Right ventricle myocardium inferior (tissue), 1 donor: Measurements from ENCODE around the gene NRIP1. TPM values are rescaled to one million over a fixed set of nuclear protein-coding genes. Genes with fewer than 3 reads are reported as not detected.

Experiments used
- ATAC-seq: fragments of 200-7000 bp; cut with Tn5 transposase; one replicate; pipeline ENCODE4 v1.9.1; 2020; ENCODE audit warnings: mild to moderate bottlenecking, moderate library complexity
- DNase-seq: peaks from one replicate; pipeline ENCODE4 v3.0.0; 2021; ENCODE audit errors: missing footprints
- intact Hi-C: fragments of 100-400 bp; cut with DNase I; formaldehyde crosslinking; loops from one replicate; pipeline ENCODE4 v1.11.0; 2022
- long read RNA-seq: library from polyadenylated mRNA; unstranded; transcript quantifications from one replicate; pipeline ENCODE4 v2.0.0, GENCODE V29; 2021
- total RNA-seq: library from RNA; stranded (reverse); fragmentation: NEBNext Ultra II Directional; extraction: Animal tissue kit (Norgen Biotek cat#: 25700); gene quantifications from one replicate; pipeline ENCODE4 v1.2.1, GENCODE V29; 2021
- donor health status: DM: no; HTN: yes; CAD: no; lungs with severe emphysema.

Gene NRIP1
- total RNA-seq = 16.0 TPM
- long read RNA-seq, full-length matches to known transcripts = 1 of 5 reads
- long read RNA-seq, partial matches to known transcripts = 1 of 5 reads
- long read RNA-seq, other reads (novel, unspliced or antisense) = 3 of 5 reads

DNA sequence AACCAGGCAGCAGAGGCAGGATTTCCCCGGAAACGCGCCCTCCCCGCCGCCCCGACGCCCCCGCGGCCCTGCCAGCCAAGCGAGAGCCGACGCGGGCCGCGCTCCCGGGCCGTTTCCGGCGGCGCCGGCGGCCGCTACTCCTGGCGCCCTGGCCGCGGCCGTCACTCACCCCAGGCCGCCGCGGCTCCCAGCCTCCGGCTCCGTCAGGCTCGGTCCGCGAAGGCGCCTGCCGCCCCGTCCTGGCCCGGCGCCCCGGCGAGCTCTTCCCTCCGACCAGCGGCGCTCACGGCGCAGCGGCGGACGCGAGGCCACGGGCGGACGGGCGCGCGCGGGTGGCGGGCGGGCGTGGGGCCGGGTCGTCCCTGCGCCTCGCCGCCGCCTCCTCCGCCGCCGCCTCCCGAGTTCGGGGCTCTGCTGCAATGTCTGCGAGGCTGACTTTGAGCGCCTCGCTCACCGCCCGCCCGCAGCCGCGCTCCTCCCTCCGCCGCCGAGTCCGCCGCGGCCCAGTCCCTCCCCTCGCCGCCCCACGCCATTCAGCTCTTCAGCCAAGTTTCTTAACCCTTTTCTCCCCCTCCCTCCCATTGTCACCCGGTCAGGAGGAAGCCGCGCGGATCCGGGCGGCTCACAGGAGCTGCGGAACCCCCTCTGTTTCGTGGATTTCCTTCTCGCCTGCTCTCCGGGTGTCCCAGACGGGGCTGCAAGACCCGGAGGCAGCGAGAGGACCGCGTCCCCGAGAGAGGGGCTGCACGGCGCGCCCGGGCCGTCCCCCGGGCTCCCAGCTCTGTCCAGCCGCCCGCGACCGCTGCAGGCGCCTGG lies at the start of gene NRIP1:
Gene NRIP1 (minus strand): TSS at position 425 of the 816 bp plus-strand sequence. CDS start 96,808 bp downstream, outside the sequence.
- DNase-seq (peak; percentile 96), ATAC-seq (peak; percentile 96)
- intact Hi-C loops = loop anchor here (2.0 to 10.0 kb wide), 9 partner anchors 58 to 680 kb away; partner anchors contain the start of gene HSPA13

DNA sequence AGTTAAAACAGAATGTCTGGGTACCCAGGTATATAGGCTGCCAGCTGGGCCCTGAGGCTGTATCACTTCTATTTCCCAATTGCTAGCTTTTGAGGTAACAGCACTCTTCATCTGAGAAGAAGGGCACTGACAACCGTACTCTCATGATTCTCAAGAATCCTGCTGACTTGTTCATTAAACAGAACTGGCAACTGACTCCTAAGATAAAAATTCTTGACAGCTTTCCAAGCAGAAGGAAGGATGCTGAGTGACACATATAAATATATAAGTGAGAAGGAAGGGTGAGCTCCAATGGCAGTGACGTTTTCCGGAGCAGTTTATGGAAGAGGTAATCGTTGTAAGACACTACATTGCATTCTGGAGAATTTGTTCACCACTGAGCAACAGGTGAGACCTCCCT lies 48.1 kb upstream of the NRIP1 start:
- intact Hi-C loops = no loop called here
- DNase-seq (no peak), ATAC-seq (no peak)

- no peak for DNase-seq
- ATAC-seq = no peak
- intact Hi-C loops = no loop called here
Measured at GRCh38 chr21:15108801-15109200, 44.0 kb upstream of the NRIP1 start.

- DNase-seq (no peak), ATAC-seq (no peak)
- intact Hi-C loops = no loop called here
Measured at GRCh38 chr21:15104470-15104869, 39.7 kb upstream of the NRIP1 start.

DNA sequence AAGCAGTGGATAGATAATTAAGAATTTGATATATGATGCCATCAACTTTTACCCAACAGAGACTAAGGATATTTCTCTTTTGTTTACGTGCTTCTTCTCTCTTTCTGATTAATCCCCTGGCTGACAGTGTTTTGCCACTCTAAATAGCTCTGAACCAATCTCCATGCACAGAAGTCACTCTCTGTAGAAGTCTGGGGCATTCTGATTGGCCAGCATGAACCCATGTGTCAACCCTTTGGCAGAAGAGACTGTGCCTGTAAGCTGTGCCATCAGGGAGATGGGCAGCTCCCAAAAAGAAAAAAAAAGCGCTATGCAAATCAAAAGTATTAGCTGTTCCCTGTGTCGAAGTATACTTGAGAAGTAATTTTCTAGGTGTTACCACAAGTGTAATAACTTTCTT lies 34.1 kb upstream of the NRIP1 start:
- no peak for DNase-seq
- intact Hi-C loops = no loop called here
- ATAC-seq = no peak

- DNase-seq = no peak
- ATAC-seq = no peak
- intact Hi-C loops = no loop called here
Measured at GRCh38 chr21:15098181-15098580, 33.4 kb upstream of the NRIP1 start.

DNA sequence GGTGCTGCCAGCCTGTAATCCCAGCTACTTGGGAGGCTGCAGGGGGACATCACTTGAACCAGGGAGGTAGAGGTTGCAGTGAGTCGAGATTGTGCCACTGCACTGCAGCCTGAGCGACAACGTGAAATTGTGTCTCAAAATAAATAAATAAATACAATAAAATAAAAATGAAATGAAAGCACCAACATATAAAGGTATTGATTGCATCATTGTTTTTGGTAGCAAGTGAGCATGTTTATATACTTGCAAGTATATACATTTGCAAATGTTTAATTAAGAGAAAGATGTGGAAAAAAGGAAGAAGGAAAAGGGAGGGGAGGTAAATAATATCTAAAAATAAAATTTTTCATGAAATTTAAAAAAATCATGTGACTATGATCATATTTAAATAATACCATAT lies 32.8 kb upstream of the NRIP1 start:
- no peak for ATAC-seq
- no peak for DNase-seq
- intact Hi-C loops = no loop called here

DNA sequence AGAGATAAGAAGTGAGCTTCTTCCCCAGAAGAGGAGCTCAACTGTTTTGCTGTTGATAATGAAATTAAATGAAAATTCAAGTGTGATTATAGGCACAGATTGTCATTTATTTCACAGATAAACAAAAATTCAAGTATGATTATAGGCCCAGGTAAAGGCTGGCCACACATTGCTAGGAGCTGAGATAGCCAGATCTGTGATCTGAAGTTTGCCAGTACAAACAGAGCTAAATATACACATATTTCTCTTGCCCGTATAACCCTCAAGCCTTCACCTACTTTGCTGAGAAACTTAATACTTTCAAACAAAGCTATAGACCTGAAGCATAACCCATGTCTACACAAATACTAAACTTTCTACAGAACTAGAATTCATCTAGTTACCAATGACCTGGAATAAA lies 31.3 kb upstream of the NRIP1 start:
- ATAC-seq = no peak
- DNase-seq = no peak
- intact Hi-C loops = no loop called here

DNA sequence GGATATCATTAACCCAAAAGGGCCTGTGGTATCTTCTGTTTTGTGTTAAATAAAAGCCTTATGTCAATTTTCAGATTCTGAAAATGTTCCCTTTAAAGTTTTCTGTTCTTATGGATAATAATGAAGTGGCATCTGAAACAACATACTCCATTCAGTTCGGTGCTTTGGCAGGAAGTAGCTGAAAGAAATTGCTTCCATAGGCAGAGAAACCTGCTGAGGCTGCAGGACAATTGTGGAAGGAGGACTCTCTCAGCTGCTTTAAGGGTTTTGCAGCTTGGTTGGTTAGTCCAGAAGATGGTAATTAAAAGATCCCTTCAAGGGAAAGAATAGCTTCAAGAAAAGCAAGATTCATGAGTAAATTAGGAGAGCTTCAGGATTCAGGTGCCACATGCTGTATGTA lies 30.5 kb upstream of the NRIP1 start:
- DNase-seq (no peak), ATAC-seq (no peak)
- intact Hi-C loops = no loop called here

DNA sequence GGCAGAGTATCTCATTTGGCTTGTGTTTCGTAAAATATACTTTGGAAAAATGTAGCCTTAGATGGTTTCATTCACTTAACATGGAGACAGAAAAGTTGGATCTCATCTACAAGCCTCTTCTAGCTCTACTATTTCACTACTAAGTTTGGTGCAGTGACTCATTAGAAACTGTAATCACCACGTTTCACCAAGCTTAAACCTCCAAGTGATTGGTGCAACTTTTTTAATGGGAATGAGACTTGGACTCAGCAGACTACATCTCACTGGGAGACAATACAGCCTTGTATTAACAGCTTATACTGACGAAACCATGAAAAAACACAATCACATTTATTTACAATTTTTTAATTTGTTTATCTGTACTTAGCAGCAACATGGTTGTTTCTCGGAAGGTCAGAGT lies 29.9 kb upstream of the NRIP1 start:
- ATAC-seq = no peak
- intact Hi-C loops = no loop called here

GRCh38 chr21:15093216-15093615 lies 28.4 kb upstream of the NRIP1 start:
- ATAC-seq (no peak), DNase-seq (no peak)
- intact Hi-C loops = no loop called here

More for the DNA sequence above, 29.9 kb upstream of the NRIP1 start:
- DNase-seq = no peak

DNA sequence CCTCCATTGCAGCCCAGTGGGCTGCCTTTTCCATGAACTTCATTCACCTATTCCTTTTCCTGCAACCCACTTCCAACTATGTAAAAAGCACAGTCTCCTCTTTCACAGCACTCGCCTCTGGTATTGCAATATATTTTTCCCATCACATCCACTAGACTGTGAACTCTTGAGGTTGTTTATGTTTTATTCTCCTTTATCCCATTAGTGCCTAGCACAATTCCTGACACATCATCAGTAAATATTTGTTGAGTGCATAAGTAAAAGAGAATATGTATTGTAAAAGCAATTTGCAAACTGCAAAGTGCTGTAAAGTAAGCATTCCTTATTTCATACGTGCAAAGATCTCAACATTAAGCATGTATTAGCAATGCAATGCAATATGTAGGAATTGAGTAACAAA lies 27.9 kb upstream of the NRIP1 start:
- ATAC-seq = no peak
- DNase-seq = no peak
- intact Hi-C loops = no loop called here

DNA sequence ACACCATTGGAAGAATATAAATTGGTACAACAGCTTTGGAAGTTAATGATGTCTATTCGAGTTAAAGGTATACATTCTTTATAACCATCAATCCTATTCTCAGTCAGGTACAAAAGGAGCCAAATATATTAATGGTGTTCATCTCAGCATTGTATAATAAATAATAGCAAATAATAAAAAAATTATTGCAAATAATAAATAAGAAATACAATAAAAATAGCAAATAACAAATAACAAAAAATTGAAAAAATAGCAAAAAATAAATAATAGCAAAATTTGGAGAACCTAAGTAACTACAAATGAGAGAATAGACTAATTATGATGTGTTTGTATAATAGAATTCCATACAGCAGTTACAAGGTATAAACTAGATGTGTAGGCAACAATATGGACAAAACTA lies 25.6 kb upstream of the NRIP1 start:
- intact Hi-C loops = no loop called here
- DNase-seq (no peak), ATAC-seq (no peak)

DNA sequence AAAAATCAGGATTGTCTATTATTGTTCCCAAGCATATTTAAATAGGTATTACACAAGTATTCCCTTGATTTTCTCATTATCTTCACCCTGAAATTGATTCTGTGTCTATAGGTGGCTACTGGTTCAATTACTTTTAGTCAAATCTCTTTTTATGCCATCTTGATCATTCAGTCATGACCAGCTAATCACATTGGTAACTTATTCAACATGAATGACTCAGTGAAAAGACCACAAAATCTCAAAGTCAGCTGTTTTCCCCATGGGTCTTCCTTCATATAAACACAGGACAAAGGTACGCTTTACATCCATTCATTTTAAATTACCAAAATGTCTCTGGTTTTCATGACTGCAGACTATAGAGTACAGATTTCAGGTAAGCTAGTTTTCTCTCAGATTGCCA lies 23.7 kb upstream of the NRIP1 start:
- intact Hi-C loops = no loop called here
- DNase-seq = no peak
- no peak for ATAC-seq

DNA sequence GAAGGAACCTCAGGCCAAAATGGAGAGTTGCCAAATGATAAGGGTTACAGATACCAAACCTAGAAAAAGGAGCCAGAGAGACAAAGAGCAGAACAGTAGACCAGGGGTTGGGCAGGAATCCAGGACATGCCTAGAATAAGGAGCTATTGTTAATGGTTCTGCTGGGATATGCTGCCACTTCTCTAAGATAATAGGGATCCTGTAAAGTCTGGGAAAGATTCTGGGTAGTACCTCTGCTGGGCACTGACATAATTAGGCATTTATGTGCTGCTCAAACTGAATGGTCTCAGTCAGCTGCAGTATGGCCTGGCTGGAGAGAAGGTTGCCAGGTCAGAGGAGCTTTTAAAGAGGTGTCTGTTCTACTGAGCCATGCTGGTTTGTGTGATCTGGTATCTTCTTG lies 19.9 kb upstream of the NRIP1 start:
- ATAC-seq (no peak), DNase-seq (no peak)
- intact Hi-C loops = no loop called here

DNA sequence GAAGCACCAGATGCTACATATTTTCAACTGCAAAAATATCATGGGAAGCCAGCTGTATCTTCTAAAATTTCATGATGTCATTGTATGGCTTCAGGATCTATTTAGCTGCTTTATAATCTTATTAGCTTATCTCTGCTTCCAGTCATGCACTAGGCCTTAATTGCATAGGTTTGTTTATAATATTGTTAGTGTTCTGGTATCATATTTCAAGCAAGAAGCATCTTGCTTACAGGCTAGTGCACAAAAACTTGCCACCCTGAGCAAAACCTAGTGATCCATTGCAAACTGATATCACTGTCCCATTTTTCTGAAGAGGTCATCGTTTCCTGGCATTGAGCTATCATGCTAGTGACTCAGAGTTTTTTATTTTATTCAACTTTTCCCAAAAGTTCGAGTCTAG lies 15.7 kb upstream of the NRIP1 start:
- no peak for DNase-seq
- intact Hi-C loops = no loop called here
- no peak for ATAC-seq

GRCh38 chr21:15079269-15079668 lies 14.5 kb upstream of the NRIP1 start:
- intact Hi-C loops = no loop called here
- DNase-seq = no peak
- ATAC-seq = no peak

DNA sequence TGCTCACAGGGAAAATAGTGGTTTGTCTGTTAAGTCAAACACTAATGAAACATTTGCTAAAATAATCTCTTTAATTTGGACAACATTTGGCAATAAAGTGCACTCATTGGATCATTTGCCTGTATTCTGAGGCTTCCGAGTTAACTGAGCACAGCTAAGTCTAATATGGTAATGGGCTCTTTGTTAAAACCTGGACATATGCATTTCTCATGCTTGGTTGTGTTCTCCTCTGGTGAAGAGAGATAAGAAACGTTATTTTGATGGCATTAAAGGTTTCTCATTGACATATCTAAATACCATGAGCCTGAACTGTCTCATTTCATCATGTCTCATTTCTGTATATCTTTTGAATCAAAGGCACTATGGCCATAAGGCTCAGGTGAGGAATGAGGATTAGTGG lies 13.4 kb upstream of the NRIP1 start:
- no peak for DNase-seq
- intact Hi-C loops = no loop called here
- no peak for ATAC-seq

GRCh38 chr21:15077529-15078145 lies 12.8 kb upstream of the NRIP1 start:
- no peak for ATAC-seq
- no peak for DNase-seq
- intact Hi-C loops = no loop called here

- intact Hi-C loops = no loop called here
- no peak for DNase-seq
- no peak for ATAC-seq
Measured at GRCh38 chr21:15076730-15077129, 11.9 kb upstream of the NRIP1 start.
